ENCODE measurements around the gene KRT34. TPM values are rescaled to one million over a fixed set of nuclear protein-coding genes. Genes with fewer than 3 reads are reported as not detected.
"Not testable (repeated sequence)": the region's sequence is repeated elsewhere in the genome, so short reads cannot be mapped to it uniquely, and the experiment has no call there.

KRT34 gene
- total RNA-seq, 1 experiment from 2014 or later = not detected

DNA sequence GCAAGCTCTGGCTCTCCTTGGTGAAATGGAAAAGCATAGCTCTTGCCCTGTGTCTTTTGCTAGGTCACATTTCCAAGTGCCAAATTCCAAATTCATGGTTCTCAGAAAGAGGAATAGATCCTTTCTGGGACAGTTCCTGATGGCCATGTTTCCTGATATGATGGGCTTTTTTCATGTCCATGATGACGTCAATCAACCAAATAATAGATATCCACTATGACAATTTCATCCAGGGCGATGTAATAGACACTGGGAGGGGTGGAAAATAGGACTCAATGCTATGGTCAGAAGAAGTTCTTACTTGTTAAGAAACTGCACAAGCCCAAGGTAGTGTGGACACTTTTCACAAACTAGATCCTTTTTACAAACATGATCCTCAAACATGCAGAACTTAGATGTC, 30.9 kb downstream of the KRT34 start:
- TF ChIP-seq, protein P1, sequence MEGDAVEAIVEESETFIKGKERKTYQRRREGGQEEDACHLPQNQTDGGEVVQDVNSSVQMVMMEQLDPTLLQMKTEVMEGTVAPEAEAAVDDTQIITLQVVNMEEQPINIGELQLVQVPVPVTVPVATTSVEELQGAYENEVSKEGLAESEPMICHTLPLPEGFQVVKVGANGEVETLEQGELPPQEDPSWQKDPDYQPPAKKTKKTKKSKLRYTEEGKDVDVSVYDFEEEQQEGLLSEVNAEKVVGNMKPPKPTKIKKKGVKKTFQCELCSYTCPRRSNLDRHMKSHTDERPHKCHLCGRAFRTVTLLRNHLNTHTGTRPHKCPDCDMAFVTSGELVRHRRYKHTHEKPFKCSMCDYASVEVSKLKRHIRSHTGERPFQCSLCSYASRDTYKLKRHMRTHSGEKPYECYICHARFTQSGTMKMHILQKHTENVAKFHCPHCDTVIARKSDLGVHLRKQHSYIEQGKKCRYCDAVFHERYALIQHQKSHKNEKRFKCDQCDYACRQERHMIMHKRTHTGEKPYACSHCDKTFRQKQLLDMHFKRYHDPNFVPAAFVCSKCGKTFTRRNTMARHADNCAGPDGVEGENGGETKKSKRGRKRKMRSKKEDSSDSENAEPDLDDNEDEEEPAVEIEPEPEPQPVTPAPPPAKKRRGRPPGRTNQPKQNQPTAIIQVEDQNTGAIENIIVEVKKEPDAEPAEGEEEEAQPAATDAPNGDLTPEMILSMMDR (IDR thresholded peaks at IDR 0.05; ENCODE audit: unreplicated experiment) = no peak
- H3K4me3 Mint-ChIP-seq (ENCODE audit: low read depth, unreplicated experiment) = no peak overlapping the region
- intact Hi-C loops (cut with micrococcal nuclease; ENCODE audit: unreplicated experiment) = no loop called here
- H3K36me3 Mint-ChIP-seq (ENCODE audit: insufficient read depth, unreplicated experiment) = no peaks in the 10 kb centered on the region
- H3K4me1 Mint-ChIP-seq (ENCODE audit: low read depth, unreplicated experiment) = peaks cover 7% of the 10 kb centered on the region
- no peak for DNase-seq
- no peak overlapping the region for H3K27ac Mint-ChIP-seq (ENCODE audit: unreplicated experiment)
- H3K27me3 Mint-ChIP-seq (ENCODE audit: unreplicated experiment) = peaks cover 13% of the 10 kb centered on the region
- CTCF ChIA-PET = interaction anchor here (0.7 kb wide), 1 partner anchor 72 kb away, joined by 6 read pairs; no protein-coding TSS in a partner anchor
- BruUV-seq (replicated peaks) = no TSS peak
- peaks cover 3% of the 10 kb centered on the region for H3K9me3 Mint-ChIP-seq (ENCODE audit: low read depth, unreplicated experiment)

DNA sequence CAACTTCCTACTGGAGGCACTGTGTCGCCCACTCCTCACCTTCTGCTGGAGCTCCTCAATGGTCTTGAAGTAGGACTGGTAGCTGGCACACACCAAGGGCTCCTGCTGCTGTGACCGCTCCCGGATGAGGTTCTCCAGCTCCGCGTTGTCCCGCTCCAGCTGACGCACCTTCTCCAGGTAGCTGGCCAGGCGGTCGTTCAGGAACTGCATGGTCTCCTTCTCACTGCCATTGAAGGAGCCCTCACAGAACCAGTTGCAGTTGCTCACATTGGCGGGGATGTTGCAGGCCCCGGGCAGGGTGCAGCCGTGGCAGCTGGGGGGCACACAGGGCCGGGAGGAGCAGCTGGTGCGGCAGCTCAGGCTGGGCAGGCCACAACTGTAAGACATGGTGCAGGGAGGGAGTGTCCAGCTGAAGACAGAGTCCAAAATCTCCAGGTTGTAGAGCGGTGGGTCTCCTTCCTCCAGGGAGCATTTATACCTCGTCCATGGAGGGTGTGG, 31.7 kb downstream of the KRT34 start, which contains the start of gene KRT33A:
TSS of gene KRT33A (minus strand) at position 448 of the 498 bp plus-strand sequence. CDS start at position 387, 61 bp downstream.
- CTCF ChIA-PET = interaction anchor here (0.5 to 0.7 kb wide), 4 partner anchors 20 to 294 kb away, joined by 3 to 6 read pairs (median 3); partner anchors contain the start of gene KRT33B

DNA sequence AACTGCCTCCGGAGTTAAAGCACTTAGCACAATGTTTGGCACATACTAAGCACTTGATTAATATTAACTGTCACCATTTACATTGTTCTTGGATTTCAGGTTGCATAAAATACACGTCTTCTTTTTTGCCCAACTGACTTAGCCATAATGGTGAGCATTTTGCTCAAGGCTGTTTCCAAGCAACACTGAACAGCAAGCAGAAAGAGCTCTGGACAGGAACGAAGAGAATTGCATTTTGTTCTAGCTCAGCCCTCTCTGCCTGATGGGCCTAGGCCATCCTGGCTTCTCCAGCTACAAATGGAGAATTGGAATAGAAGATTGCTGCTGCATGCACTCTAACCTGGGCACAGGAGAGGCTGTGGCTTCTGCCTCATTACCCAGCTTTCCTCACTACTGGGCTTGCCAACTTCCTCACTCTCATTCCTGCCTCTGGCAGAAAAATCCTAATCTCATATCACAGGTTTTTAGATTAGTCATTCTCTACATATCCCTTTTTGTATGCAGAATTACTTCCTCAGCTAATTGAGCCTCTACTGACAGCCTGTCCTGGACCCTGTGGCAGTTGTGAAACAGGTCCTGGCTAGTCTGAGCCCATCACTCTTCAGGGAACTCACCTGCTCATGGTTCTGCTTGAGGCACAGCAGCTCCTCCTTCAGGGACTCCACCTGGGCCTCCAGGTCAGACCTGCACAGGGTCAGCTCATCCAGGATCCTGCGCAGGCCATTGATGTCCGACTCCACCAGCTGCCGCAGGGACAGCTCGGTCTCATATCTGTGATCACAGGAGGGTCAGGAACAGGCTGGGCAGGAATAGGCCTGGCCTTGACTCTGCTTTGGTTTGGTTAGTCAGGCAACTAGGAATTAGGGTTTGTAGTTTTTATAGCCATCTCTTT, 34.0 kb downstream of the KRT34 start:
- TF ChIP-seq, protein P1 (IDR thresholded peaks at IDR 0.05; ENCODE audit: unreplicated experiment) = no peak
- intact Hi-C loops (cut with micrococcal nuclease; ENCODE audit: unreplicated experiment) = no loop called here
- no TSS peak for BruUV-seq (replicated peaks)
- DNase-seq = no peak
- CTCF ChIA-PET = interaction anchor here (0.6 to 2.3 kb wide), 5 partner anchors 12 to 216 kb away, joined by 3 to 8 read pairs (median 3); no protein-coding TSS in a partner anchor
- Mint-ChIP-seq H3K9me3 (ENCODE audit: low read depth, unreplicated experiment) (peaks cover 6% of the 10 kb centered on the region), H3K4me3 (ENCODE audit: low read depth, unreplicated experiment) (no peak overlapping the region), H3K27me3 (ENCODE audit: unreplicated experiment) (peaks cover 13% of the 10 kb centered on the region), H3K4me1 (ENCODE audit: low read depth, unreplicated experiment) (peaks cover 7% of the 10 kb centered on the region), H3K27ac (ENCODE audit: unreplicated experiment) (no peak overlapping the region), H3K36me3 (ENCODE audit: insufficient read depth, unreplicated experiment) (no peaks in the 10 kb centered on the region)

More for the DNA sequence above, 31.7 kb downstream of the KRT34 start, which contains the start of gene KRT33A:
- H3K36me3 Mint-ChIP-seq (ENCODE audit: insufficient read depth, unreplicated experiment); BruUV-seq (replicated peaks); intact Hi-C loops (cut with micrococcal nuclease; ENCODE audit: unreplicated experiment); H3K9me3 Mint-ChIP-seq (ENCODE audit: low read depth, unreplicated experiment); H3K4me3 Mint-ChIP-seq (ENCODE audit: low read depth, unreplicated experiment); H3K4me1 Mint-ChIP-seq (ENCODE audit: low read depth, unreplicated experiment); H3K27ac Mint-ChIP-seq (ENCODE audit: unreplicated experiment); DNase-seq: not testable (repeated sequence)
- peaks cover 13% of the 10 kb centered on the region for H3K27me3 Mint-ChIP-seq (ENCODE audit: unreplicated experiment)

DNA sequence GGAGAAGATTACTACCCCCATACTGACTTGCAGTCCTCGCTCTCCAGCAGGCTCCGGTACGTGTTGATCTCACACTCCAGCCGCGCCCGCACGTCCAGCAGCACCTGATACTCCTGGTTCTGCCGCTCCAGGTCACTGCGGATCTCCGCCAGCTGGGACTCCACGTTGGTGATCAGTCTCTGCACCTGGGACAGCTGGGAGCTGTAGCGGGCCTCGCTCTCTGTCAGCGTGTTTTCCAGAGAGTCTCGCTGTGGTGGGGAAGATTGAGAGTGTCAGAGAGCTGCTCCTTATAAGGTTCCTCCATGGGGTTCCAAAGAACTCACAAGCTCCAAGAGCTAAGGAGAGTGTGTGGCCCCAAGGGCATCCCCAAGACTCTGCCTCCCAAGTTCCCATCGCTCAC, 35.7 kb downstream of the KRT34 start:
- CTCF ChIA-PET = interaction anchor here (0.6 to 1.1 kb wide), 2 partner anchors 71 to 571 kb away, joined by 4 to 7 read pairs; no protein-coding TSS in a partner anchor
- intact Hi-C loops (cut with micrococcal nuclease; ENCODE audit: unreplicated experiment); H3K27ac Mint-ChIP-seq (ENCODE audit: unreplicated experiment); H3K4me3 Mint-ChIP-seq (ENCODE audit: low read depth, unreplicated experiment); H3K36me3 Mint-ChIP-seq (ENCODE audit: insufficient read depth, unreplicated experiment); BruUV-seq (replicated peaks); DNase-seq; H3K9me3 Mint-ChIP-seq (ENCODE audit: low read depth, unreplicated experiment); H3K27me3 Mint-ChIP-seq (ENCODE audit: unreplicated experiment): not testable (repeated sequence)
- peaks cover 12% of the 10 kb centered on the region for H3K4me1 Mint-ChIP-seq (ENCODE audit: low read depth, unreplicated experiment)

DNA sequence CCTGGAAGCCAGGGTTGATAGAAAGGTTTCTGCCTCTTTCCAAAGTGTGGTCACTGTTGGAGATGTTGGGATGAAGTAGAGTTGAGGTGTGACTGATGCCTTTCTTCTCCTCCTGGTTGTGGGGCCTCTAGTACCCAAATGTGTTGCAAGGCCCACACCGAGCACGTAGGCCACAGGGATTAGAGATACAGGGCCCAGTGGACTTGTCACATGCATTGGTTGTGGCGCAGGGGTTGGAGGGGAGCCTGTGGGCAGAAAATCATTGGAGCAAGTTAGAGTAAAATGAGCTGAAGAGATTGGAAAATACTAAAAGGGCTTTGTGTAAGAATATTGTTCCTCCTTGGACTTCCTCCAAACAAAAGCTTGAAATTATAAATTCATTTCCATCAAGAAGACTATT, 36.1 kb downstream of the KRT34 start:
- no peaks in the 10 kb centered on the region for H3K27me3 Mint-ChIP-seq (ENCODE audit: unreplicated experiment)
- intact Hi-C loops (cut with micrococcal nuclease; ENCODE audit: unreplicated experiment) = no loop called here
- H3K27ac Mint-ChIP-seq (ENCODE audit: unreplicated experiment) = no peak overlapping the region
- no peaks in the 10 kb centered on the region for H3K36me3 Mint-ChIP-seq (ENCODE audit: insufficient read depth, unreplicated experiment)
- no peak for DNase-seq
- CTCF ChIA-PET = no interaction called here
- H3K4me3 Mint-ChIP-seq (ENCODE audit: low read depth, unreplicated experiment) = no peak overlapping the region
- BruUV-seq (replicated peaks) = no TSS peak
- TF ChIP-seq, protein P1 (IDR thresholded peaks at IDR 0.05; ENCODE audit: unreplicated experiment) = no peak
- peaks cover 16% of the 10 kb centered on the region for H3K4me1 Mint-ChIP-seq (ENCODE audit: low read depth, unreplicated experiment)
- H3K9me3 Mint-ChIP-seq (ENCODE audit: low read depth, unreplicated experiment) = peaks cover 4% of the 10 kb centered on the region

Measured in Calu3 (cell line).